HG02840 (cell line): Measurements from ENCODE around the gene RBM14.

Source experiments
- ATAC-seq: cut with Tn5 transposase; IDR thresholded peaks from one replicate; pipeline ENCODE4 v1.9.1; 2021; ENCODE audit warnings: mild to moderate bottlenecking, moderate library complexity, moderate number of reproducible peaks; ENCODE audit not compliant: unreplicated experiment, low FRiP score

Gene RBM14

DNA sequence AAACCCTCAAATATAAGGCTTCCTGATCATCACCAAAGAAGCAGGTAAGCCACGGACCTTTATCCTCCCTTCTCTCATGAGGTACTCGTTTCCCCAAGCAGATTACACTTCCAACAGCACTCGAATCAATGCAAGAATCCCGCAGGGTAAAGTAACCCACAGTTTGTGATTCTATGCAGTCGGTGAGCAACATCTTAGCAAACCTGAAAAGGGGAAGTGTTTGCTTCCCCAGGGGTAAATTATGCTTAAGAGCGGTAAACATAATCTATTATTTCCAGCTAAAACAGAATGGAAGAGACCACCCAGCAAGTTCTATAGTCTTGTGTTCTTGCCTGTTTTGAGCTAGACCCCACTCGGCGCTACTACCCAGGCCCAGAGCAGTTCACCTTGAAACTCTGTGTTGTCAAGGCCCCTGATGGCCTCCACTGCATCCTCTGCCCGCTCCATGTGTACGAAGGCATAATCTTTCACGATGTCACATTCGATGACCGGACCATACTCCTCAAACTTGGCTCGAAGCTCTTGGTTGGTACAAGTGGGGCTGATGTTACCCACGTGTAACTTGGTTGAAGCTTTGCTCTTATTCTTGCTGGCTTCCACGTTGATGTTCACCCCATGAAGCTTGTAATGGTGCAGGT lies 60.0 kb downstream of the RBM14 start:
- ATAC-seq = no peak
